HG02870 (cell line): Measurements from ENCODE around the gene LPO.

ENCODE experiments used
- ATAC-seq: cut with Tn5 transposase; IDR thresholded peaks from one replicate; pipeline ENCODE4 v1.9.1; 2021; ENCODE audit warnings: mild to moderate bottlenecking, moderate library complexity; ENCODE audit not compliant: unreplicated experiment

LPO gene

GRCh38 chr17:58253082-58253481 lies 14.7 kb downstream of the LPO start:
- ATAC-seq = no peak

DNA sequence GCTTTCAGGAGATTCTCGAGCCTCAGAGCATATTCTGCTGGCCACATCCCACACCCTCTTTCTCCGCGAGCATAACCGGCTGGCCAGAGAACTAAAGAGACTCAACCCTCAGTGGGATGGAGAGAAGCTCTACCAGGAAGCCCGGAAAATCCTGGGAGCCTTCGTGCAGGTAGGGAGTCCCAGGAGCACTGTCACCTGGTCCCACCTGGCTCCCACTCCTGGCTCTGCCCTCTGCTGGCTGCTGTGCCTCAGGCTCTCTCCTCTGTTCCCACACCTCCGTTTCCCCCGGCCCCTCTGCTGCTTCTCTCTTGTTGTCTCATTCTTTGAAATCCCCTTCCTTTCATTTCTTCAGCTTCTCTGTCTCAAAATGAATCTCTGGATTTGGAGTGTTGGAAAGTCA lies 16.4 kb downstream of the LPO start:
- no peak for ATAC-seq

- ATAC-seq = no peak
These were observed 23.8 kb downstream of the LPO start for GRCh38 chr17:58262149-58262548.

DNA sequence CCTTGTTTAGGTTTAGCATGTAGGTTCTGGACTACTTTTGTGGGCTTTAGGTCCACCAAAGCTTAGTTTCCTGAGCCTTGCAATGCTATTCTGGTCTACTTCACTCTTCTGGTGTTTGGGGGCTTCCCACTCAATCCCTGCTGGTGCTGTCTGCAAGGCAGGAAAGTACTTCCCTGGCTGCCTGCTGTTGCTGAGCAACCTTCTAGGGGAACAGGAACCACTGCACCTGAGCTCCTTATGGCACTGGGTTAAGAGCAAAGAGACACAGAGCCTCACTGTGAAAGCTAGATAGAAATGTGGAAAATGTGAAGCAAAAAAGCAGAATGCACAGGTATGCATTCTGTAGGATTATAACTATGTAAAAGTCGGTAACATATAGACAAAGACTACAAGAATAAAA lies 25.4 kb downstream of the LPO start:
- no peak for ATAC-seq

GRCh38 chr17:58264407-58265103 lies 26.2 kb downstream of the LPO start:
- no peak for ATAC-seq

GRCh38 chr17:58265271-58265670 lies 26.9 kb downstream of the LPO start:
- ATAC-seq = no peak

GRCh38 chr17:58265902-58266875 lies 27.8 kb downstream of the LPO start:
- no peak for ATAC-seq

GRCh38 chr17:58267347-58268324 lies 29.3 kb downstream of the LPO start:
- no peak for ATAC-seq

GRCh38 chr17:58268326-58268725 lies 29.9 kb downstream of the LPO start:
- ATAC-seq = no peak

DNA sequence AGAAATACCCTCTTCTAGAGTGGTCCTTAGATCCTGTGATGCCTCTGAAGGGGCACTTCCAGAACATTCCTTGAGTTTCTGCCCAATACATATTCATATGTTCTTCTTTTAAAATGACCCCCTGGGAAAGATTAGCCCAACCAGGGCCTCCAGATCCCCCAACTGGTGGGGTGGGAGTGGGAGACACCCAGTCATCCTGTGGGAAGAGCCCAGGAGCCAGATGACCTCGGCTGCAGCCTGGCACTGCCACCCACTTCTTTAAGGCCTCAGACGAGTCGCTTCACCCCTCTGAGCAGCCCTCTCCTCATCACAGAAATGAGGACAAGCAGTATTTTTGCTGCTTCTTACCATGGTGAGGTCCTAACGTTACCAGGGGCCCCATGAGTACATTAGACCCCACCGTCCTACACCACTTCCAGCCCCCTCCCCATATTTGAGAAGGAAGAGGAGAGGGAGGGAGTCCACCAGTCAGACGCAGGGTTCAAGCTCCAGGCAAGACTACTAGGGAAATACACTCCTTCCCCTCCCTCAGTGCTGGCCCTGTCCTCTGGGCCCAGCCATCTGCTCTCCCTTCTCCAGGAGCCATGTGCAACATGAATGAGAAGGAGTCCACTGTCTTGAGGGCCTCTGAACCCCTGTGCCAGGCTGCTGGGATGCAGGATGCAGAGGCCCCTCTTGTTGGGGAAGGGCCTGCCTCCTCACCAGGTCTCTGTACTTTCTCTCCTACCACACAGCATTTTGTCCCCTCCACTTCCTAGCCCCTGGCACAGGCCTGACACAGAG lies 30.6 kb downstream of the LPO start:
- ATAC-seq = no peak

DNA sequence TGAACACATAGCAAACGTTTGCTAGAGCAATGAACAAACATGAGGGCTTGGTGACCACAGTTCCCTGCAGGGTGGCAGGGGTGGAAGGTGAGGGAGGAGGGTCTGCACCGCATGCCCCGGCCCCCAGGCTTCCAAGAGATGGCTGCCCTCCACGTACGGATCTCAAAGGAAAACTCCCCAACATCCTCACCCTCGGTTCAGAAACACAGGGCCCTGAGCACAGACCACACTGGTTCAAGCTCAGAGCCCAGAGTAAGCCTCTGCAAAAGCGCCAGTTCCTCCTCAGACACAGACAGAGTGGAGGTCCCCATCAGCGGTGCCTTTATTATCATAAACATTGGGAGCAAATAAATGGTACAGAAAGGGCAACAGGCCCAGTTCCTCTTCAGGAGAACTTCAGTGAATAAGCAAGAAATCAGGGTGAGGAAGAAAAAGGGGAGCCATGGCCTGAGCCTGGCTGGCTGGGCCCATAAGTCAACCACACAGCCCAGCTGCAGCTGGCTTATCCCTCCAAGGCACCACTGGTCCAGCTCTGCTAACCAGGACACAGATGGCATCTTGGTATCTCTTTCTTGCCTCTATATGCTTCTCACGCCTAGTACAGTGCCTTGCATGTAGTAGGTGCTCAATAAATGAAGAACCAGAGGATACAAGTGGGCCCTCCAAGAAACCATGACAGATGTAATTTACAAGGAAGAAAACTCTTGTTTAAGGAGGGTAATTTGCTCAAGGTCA lies 31.3 kb downstream of the LPO start:
- no peak for ATAC-seq

DNA sequence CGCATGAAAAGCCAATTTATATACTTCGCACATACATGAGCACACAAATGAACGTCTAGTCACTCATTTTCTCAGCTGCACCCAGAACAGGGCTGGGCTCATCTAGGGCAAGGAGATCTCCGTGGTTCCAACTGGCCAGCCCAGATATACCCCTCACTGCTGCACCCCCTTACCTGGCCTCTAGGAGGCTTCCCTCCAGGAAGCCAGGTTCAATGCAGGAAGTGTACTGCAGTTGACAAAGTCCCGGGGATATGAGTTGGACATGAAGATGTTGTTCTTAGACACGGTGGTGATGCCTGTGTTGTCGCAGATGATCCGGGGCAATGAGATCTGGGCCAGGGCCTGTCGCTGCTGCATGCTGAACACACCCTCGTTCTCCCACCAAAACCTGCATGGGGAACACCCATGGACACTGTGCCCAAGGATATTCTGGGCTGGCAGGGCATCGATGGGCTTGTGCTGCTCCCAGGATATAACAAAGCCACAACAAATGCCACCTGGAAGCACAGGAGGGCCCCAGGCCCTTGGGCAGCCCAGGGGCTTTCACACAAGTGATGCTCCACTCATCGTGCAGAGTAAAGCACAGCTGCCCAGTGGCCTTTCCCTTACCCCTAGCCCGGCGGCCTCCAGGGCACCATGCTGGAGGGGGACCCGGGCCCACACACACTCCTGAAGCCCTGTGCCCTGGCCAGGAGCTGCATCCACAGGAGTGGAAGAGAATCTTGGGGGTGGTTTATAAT lies 32.3 kb downstream of the LPO start:
- no peak for ATAC-seq

- no peak for ATAC-seq
These were observed 33.0 kb downstream of the LPO start for GRCh38 chr17:58271216-58271931.

- ATAC-seq = no peak
These were observed 34.2 kb downstream of the LPO start for GRCh38 chr17:58272367-58273280.

DNA sequence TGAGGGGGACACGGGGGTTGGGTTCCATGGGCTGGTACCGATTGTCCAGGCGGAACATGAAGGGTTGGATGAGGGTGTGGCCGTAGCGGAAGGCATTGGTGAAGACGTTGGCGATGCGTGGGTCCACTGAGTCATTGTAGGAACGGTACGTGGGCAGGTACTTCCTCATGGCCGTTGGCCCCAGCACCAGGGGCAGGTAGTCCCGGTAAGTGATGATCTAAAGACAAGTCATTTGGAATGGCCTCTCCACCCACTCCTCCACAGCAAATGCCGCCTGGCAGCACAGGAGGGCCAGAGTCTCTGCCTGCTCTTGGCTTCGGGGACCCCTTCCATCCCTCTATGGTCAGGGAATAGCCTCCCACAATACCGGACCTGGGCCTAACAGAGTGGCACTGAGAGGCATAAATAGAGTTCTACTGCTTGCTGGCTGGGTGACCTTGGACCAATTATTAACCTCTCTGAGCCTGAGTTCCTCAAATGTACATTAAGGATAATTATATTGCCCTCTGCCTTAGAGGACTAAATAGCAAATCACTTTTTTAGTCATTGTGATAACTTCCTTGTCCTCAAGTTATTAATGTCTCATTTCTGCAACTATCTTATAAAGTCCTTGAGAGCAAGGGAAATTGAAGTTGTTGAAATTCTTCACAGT lies 35.2 kb downstream of the LPO start:
- no peak for ATAC-seq

DNA sequence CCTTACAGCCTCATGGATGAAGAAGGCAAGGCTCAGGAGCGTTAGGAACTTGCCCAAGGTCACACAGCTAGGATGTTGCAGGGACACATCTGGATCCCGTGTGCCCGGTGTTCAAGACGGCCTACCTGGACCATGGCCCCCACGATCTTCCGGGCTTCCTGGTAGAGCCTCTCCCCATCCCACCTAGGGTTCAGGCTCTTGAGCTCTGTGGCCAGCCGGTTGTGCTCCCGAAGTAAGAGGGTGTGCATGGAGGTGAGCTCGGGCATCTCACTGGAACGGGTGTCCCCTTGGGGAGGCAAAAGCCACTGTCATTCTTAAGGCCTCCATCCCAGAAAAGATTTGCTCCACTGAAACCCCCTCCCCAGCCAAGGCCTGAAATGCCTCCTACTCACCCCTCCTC lies 37.0 kb downstream of the LPO start:
- ATAC-seq = no peak

- ATAC-seq = no peak
These were observed 38.0 kb downstream of the LPO start for GRCh38 chr17:58276423-58276822.
